GM23248 (cell line): ENCODE measurements around the gene PTDSS2. TPM values are rescaled to one million over a fixed set of nuclear protein-coding genes. Genes with fewer than 3 reads are reported as not detected.

ENCODE experiments used
- DNase-seq: peaks from one replicate; pipeline ENCODE4 v3.0.0-alpha.2; 2015
- H2AFZ ChIP-seq: fragments of 200-600 bp; sonication (generic); 2 replicates; pipeline ENCODE4 v1.6.1; 2016; ENCODE audit warnings: antibody characterized with exemption
- H3F3A ChIP-seq: fragments of 200-600 bp; sonication (generic); 2 replicates; pipeline ENCODE4 v1.6.1; 2016; ENCODE audit warnings: mild to moderate bottlenecking, antibody characterized with exemption, mixed run types; ENCODE audit not compliant: insufficient read depth
- H3K27ac ChIP-seq: fragments of 200-600 bp; sonication (generic); 2 replicates; pipeline ENCODE4 v1.5.1; 2016; ENCODE audit warnings: mild to moderate bottlenecking
- H3K27me3 ChIP-seq: fragments of 200-600 bp; sonication (generic); replicated peaks from 2 replicates; pipeline ENCODE4 v1.6.1; 2016; ENCODE audit warnings: mild to moderate bottlenecking; ENCODE audit not compliant: insufficient read depth
- H3K36me3 ChIP-seq: fragments of 200-600 bp; sonication (generic); 2 replicates; pipeline ENCODE4 v1.6.1; 2016; ENCODE audit warnings: low read depth, mild to moderate bottlenecking
- H3K4me1 ChIP-seq: fragments of 200-600 bp; sonication (generic); 2 replicates; pipeline ENCODE4 v1.6.1; 2016; ENCODE audit warnings: mild to moderate bottlenecking; ENCODE audit not compliant: insufficient read depth
- H3K4me2 ChIP-seq: fragments of 200-600 bp; sonication (generic); one replicate; pipeline ENCODE4 v1.6.1; 2016; ENCODE audit warnings: mild to moderate bottlenecking; ENCODE audit not compliant: unreplicated experiment
- H3K4me3 ChIP-seq: fragments of 200-600 bp; sonication (generic); 2 replicates; pipeline ENCODE4 v1.5.1; 2016; ENCODE audit warnings: mild to moderate bottlenecking
- H3K79me2 ChIP-seq: fragments of 200-600 bp; sonication (generic); 2 replicates; pipeline ENCODE4 v1.6.1; 2016; ENCODE audit warnings: mild to moderate bottlenecking; ENCODE audit not compliant: insufficient read depth
- H3K9ac ChIP-seq: fragments of 200-600 bp; sonication (generic); 2 replicates; pipeline ENCODE4 v1.6.1; 2016; ENCODE audit warnings: mild to moderate bottlenecking
- H3K9me2 ChIP-seq: fragments of 200-600 bp; sonication (generic); 2 replicates; pipeline ENCODE4 v1.6.1; 2016; ENCODE audit warnings: mixed run types, mild to moderate bottlenecking, moderate library complexity; ENCODE audit not compliant: insufficient read depth
- H3K9me3 ChIP-seq: fragments of 200-600 bp; sonication (generic); one replicate; pipeline ENCODE4 v1.6.1; 2017; ENCODE audit warnings: low read depth
- H4K20me1 ChIP-seq: fragments of 200-600 bp; sonication (generic); 2 replicates; pipeline ENCODE4 v1.6.0; 2016; ENCODE audit not compliant: insufficient read depth
- EZH2 ChIP-seq: fragments of 200-600 bp; sonication (generic); IDR thresholded peaks from 2 replicates; pipeline ENCODE4 v1.6.1; 2018; ENCODE audit warnings: antibody characterized with exemption, mild to moderate bottlenecking; ENCODE audit not compliant: insufficient read depth, poor library complexity, severe bottlenecking
- EZH2phosphoT487 ChIP-seq: fragments of 200-600 bp; sonication (generic); IDR thresholded peaks from 2 replicates; pipeline ENCODE4 v1.6.1; 2018; ENCODE audit warnings: antibody characterized with exemption, moderate library complexity, mild to moderate bottlenecking, low read depth; ENCODE audit not compliant: insufficient read depth
- WGBS, 2 experiments: methylation state at CpG; one replicate each; pipeline ENCODE4 v1.1.6; 2015 to 2017; ENCODE audit warnings: low lambda C conversion rate in 2 of 2, low coverage in 1 of 2; ENCODE audit errors: missing lambda C conversion rate in 2 of 2; 5-methylcytosine and 5-hydroxymethylcytosine counted together
- in situ Hi-C: fragments of 300-500 bp; cut with MboI; formaldehyde crosslinking; loops from 2 replicates; pipeline ENCODE4 v1.15.0; 2020
- polyA plus RNA-seq: library from polyadenylated mRNA; unstranded; fragments of >200 nt; fragmentation: Nextera tagmentation; extraction: Ambion mirVana; gene quantifications from 2 replicates; pipeline ENCODE4 v1.2.1, GENCODE V29; 2016
- total RNA-seq: library from RNA; depleted of rRNA; stranded (reverse); fragments of >200 nt; shearing (Covaris generic); gene quantifications from 2 replicates; pipeline ENCODE4 v1.2.3, GENCODE V29; 2014

The PTDSS2 gene
- total and polyA plus RNA-seq, 2 experiments from 2014 or later = 22.2 to 44.1 TPM

- H3K4me3 ChIP-seq = peak overlapping the region; percentile 96
- H3K27me3 ChIP-seq = no peaks in the 10 kb centered on the region
- H3K36me3 ChIP-seq = peaks cover 16% of the 10 kb centered on the region; the same call in 1 of the 2 replicates
- H3K4me1 ChIP-seq = peaks cover 17% of the 10 kb centered on the region
- TF ChIP-seq EZH2 (no peak), EZH2phosphoT487 (no peak)
- H3K9me3 ChIP-seq = no peaks in the 10 kb centered on the region
- peak overlapping the region; percentile 100 for H3K27ac ChIP-seq
- peak overlapping the region; percentile 98 for H3K4me2 ChIP-seq
- no peak overlapping the region for H2AFZ ChIP-seq
- peak overlapping the region; percentile 100 for H3K9ac ChIP-seq
- no peaks in the 10 kb centered on the region for H4K20me1 ChIP-seq
- DNase-seq = no peak
- no peaks in the 10 kb centered on the region for H3K9me2 ChIP-seq
- peaks cover 12% of the 10 kb centered on the region for H3F3A ChIP-seq
- WGBS, 2 experiments = 45 to 47% methylated on average over 7 of the region's 7 CpGs
- in situ Hi-C loops = no loop called here
- H3K79me2 ChIP-seq = peaks cover 79% of the 10 kb centered on the region
Measured at GRCh38 chr11:504994-505344, 54.9 kb downstream of the PTDSS2 start.

DNA sequence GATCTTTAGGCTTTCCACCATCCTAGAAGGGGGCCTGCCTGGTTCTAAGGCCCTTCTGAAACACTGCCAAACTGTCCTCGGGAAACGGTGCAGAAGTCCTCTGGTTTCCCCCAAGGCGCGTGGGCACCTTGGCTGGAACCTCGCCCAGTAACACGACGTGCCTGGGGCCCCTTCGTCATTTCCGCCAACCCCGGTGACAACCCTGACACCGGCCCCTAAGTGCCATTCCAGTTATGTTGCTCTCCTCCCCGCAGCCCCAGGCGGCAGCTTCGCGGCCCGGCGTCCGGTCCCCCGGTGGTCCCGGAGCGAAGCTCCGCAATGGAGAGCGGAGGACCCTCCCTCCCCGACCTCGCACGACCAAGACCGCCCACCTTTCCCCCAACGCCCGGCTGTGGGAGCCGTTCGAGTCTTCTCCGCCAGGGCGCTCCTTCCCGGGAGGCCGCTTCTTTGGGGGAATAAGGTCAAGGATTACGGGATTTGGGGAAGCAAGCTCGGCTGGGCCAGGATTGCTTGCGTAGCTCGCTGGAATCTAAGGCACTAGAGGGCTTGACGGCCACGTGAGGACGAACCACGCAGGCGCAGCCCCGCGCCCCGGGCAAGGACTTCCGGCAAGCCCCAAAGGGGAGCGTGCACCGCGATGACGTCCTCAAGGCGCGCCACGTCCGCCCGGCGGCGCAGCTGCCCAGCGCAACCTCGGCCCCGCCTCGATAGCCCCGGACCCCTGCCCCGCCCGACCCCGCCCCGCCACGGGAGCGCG is 56.3 kb downstream of the PTDSS2 start:
- peak overlapping the region; percentile 100 for H3K9ac ChIP-seq
- TF ChIP-seq EZH2 = no peak
- TF ChIP-seq EZH2phosphoT487 = no peak
- no peaks in the 10 kb centered on the region for H4K20me1 ChIP-seq
- H3K4me1 ChIP-seq = peaks cover 17% of the 10 kb centered on the region
- H3K27me3 ChIP-seq = no peaks in the 10 kb centered on the region
- H3F3A ChIP-seq = peaks cover 12% of the 10 kb centered on the region
- DNase-seq = peak; percentile 98
- WGBS, 2 experiments = 1% methylated on average over 44 to 60 of the region's 71 CpGs
- H3K79me2 ChIP-seq = peaks cover 72% of the 10 kb centered on the region
- peak overlapping the region; percentile 96 for H3K4me3 ChIP-seq
- no peak overlapping the region for H2AFZ ChIP-seq
- H3K36me3 ChIP-seq = 0 out of 2 replicates have a peak, but pooled peaks cover 10% of the 10 kb centered on the region
- H3K9me3 ChIP-seq = no peaks in the 10 kb centered on the region
- H3K4me2 ChIP-seq = peak overlapping the region; percentile 98
- H3K9me2 ChIP-seq = no peaks in the 10 kb centered on the region
- in situ Hi-C loops = no loop called here
- peak overlapping the region; percentile 100 for H3K27ac ChIP-seq

- in situ Hi-C loops = no loop called here
- H3F3A ChIP-seq = peaks cover 12% of the 10 kb centered on the region
- H3K9me2 ChIP-seq = no peaks in the 10 kb centered on the region
- TF ChIP-seq EZH2phosphoT487 = no peak
- TF ChIP-seq EZH2 = no peak
- peaks cover 65% of the 10 kb centered on the region for H3K79me2 ChIP-seq
- 0 out of 2 replicates have a peak, but pooled peaks cover 10% of the 10 kb centered on the region for H3K36me3 ChIP-seq
- DNase-seq = peak; percentile 98
- H4K20me1 ChIP-seq = no peaks in the 10 kb centered on the region
- peak within 1 kb of the TSS; percentile 100 for H3K27ac ChIP-seq
- H3K4me3 ChIP-seq = peak within 1 kb of the TSS; percentile 96
- H3K27me3 ChIP-seq = no peaks in the 10 kb centered on the region
- peak within 1 kb of the TSS; percentile 100 for H3K9ac ChIP-seq
- WGBS, 2 experiments = 1% methylated on average over 39 to 65 of the region's 93 CpGs
- H3K9me3 ChIP-seq = no peaks in the 10 kb centered on the region
- H3K4me1 ChIP-seq = peaks cover 17% of the 10 kb centered on the region
- H3K4me2 ChIP-seq = peak within 1 kb of the TSS; percentile 98
- peak within 1 kb of the TSS; percentile 41; the same call in 1 of the 2 replicates for H2AFZ ChIP-seq
Measured at GRCh38 chr11:506995-507726, 57.1 kb downstream of the PTDSS2 start, which contains the start of gene RNH1. Gene RNH1, minus strand, starts transcription at chr11:507242. Its CDS starts 5,080 bp downstream, at chr11:502162.

DNA sequence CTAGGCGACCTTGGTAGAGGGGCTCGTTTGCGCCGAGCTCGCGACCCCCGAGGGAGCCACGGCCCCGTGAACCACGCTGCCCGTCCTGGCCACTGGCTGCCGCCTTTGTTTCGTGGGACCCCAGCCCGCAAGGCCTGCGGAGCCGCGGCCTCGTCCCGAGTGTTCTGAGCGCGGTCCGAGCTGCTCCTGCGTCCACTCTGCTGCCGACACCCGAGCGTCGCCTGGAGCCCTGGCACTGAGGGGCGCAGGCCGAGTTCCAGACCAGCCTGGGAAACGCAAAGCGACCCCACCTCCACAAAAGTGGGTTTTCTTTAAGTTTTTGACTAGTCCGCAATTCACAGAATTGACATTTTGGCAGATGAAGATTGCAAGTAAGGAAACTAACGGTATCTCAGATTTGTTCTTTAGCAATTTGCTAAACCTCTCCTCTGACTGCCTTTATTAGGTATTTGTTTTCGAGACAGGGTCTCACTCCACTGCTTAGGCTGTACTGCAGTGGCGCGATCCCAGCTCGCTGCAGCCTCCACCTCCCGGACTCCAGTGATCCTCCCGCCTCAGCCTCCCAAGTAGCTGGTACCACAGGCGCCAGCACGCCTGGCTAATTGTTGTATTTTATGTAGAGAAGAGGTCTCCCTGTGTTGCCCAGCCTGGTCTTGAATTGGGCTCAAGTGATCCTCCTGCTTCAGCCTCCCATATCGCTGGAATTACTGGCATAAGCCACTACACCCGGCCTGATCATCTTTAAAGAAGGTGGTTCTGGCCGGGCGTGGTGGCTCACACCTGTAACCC is 57.8 kb downstream of the PTDSS2 start:
- H3F3A ChIP-seq = peaks cover 12% of the 10 kb centered on the region
- in situ Hi-C loops = no loop called here
- H3K4me2 ChIP-seq = peak overlapping the region; percentile 91
- H3K79me2 ChIP-seq = peaks cover 57% of the 10 kb centered on the region
- H3K27ac ChIP-seq = peak overlapping the region; percentile 100
- WGBS, 2 experiments = 25 to 27% methylated on average over 45 of the region's 45 CpGs
- H4K20me1 ChIP-seq = no peaks in the 10 kb centered on the region
- H3K4me3 ChIP-seq = peak overlapping the region; percentile 80
- H3K9me2 ChIP-seq = no peaks in the 10 kb centered on the region
- peaks cover 10% of the 10 kb centered on the region; the same call in 1 of the 2 replicates for H3K36me3 ChIP-seq
- TF ChIP-seq EZH2phosphoT487 (no peak), EZH2 (no peak)
- H3K27me3 ChIP-seq = no peaks in the 10 kb centered on the region
- H3K9me3 ChIP-seq = no peaks in the 10 kb centered on the region
- H2AFZ ChIP-seq = peak overlapping the region; percentile 41; the same call in 1 of the 2 replicates
- DNase-seq = peak; percentile 64
- peaks cover 12% of the 10 kb centered on the region for H3K4me1 ChIP-seq
- peak overlapping the region; percentile 100 for H3K9ac ChIP-seq
